Ectodermal cell (in vitro differentiated cells): ENCODE results near the gene ZCCHC7.

Experiments used
- H3K27ac ChIP-seq: 2 replicates; pipeline ENCODE4 v1.7.0; 2013; ENCODE audit warnings: mild to moderate bottlenecking, low read depth, low read length; ENCODE audit not compliant: insufficient read depth, poor library complexity, severe bottlenecking
- H3K27me3 ChIP-seq: 2 replicates; pipeline ENCODE4 v1.7.0; 2013; ENCODE audit warnings: mild to moderate bottlenecking, low read length; ENCODE audit not compliant: insufficient read depth, control insufficient read depth, poor library complexity, severe bottlenecking
- H3K36me3 ChIP-seq: one replicate; pipeline ENCODE4 v1.7.0; 2013; ENCODE audit warnings: low read length; ENCODE audit not compliant: control insufficient read depth, insufficient read depth
- H3K4me1 ChIP-seq: one replicate; pipeline ENCODE4 v1.7.0; 2013; ENCODE audit warnings: low read length; ENCODE audit not compliant: control insufficient read depth, insufficient read depth
- H3K4me3 ChIP-seq: 2 replicates; pipeline ENCODE4 v1.7.0; 2013; ENCODE audit warnings: low read depth, low read length, control low read depth; ENCODE audit not compliant: insufficient read depth
- H3K9me3 ChIP-seq: 2 replicates; pipeline ENCODE4 v1.7.0; 2013; ENCODE audit warnings: mild to moderate bottlenecking, low read length, moderate library complexity; ENCODE audit not compliant: control insufficient read depth
- WGBS, 2 experiments: methylation state at CpG; one replicate each; pipeline ENCODE4 v1.1.7; 2013; ENCODE audit warnings: missing lambda C conversion rate in 2 of 2; 5-methylcytosine and 5-hydroxymethylcytosine counted together

The ZCCHC7 gene

DNA sequence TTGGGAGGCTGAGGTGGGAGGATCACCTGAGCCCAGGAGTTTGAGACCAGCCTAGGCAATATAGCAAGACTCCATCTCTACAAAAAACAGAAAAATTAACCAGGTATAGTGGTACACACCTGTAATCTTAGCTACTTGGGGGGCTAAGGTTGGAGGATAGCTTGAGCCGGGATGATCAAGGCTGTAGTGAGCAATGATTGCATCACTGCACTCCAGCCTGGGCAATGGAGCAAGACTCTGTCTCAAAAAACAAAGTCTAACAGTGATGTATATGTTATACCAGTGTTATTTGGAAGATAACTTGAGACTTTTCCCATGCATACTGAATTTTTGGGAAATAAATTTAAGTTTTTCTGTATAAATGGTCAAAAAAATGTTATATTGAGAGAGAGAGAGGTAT, 146.3 kb downstream of the ZCCHC7 start:
- Histone ChIP-seq H3K36me3 (no peaks in the 10 kb centered on the region), H3K27me3 (no peaks in the 10 kb centered on the region), H3K9me3 (no peaks in the 10 kb centered on the region), H3K4me3 (no peak overlapping the region), H3K4me1 (no peaks in the 10 kb centered on the region), H3K27ac (no peak overlapping the region)
- WGBS, 2 experiments = 93% methylated on average over 1 of the region's 1 CpG

GRCh38 chr9:37269221-37269620, 148.8 kb downstream of the ZCCHC7 start:
- H3K27me3 ChIP-seq = no peaks in the 10 kb centered on the region
- no peak overlapping the region for H3K4me3 ChIP-seq
- no peaks in the 10 kb centered on the region for H3K4me1 ChIP-seq
- 95 to 96% methylated on average over 5 of the region's 5 CpGs for WGBS, 2 experiments
- no peaks in the 10 kb centered on the region for H3K9me3 ChIP-seq
- no peaks in the 10 kb centered on the region for H3K36me3 ChIP-seq
- H3K27ac ChIP-seq = no peak overlapping the region

GRCh38 chr9:37271679-37272078, 151.3 kb downstream of the ZCCHC7 start:
- H3K9me3 ChIP-seq = no peaks in the 10 kb centered on the region
- WGBS, 2 experiments = 92 to 96% methylated on average over 6 of the region's 6 CpGs
- no peaks in the 10 kb centered on the region for H3K36me3 ChIP-seq
- H3K4me1 ChIP-seq = no peaks in the 10 kb centered on the region
- H3K27ac ChIP-seq = no peak overlapping the region
- no peak overlapping the region for H3K4me3 ChIP-seq
- no peaks in the 10 kb centered on the region for H3K27me3 ChIP-seq

GRCh38 chr9:37273595-37273994, 153.2 kb downstream of the ZCCHC7 start:
- Histone ChIP-seq H3K4me1 (no peaks in the 10 kb centered on the region), H3K4me3 (no peak overlapping the region), H3K36me3 (no peaks in the 10 kb centered on the region), H3K27me3 (no peaks in the 10 kb centered on the region), H3K27ac (no peak overlapping the region), H3K9me3 (no peaks in the 10 kb centered on the region)

DNA sequence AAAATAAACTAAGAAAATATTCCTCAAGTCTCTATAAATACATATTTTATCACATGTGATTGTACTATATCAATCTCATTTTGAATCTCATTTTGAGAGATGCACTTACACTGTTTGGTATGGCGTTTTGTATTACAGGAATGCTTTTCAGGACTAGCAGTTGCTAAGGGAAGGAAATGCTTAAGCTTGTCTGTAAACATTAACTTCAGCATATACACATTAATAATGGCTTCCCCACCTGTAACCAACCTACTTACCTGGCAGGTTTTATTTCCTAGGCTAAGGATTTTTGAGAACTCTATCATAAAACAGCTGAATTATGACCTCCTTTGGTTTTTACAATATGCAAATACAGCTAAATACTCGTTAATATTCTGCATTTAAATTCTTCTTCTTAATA, 161.2 kb downstream of the ZCCHC7 start:
- no peaks in the 10 kb centered on the region for H3K36me3 ChIP-seq
- whole genome bisulfite sequencing, 2 experiments = 95% methylated on average over 1 to 2 of the region's 2 CpGs
- H3K27ac ChIP-seq = no peak overlapping the region
- H3K4me1 ChIP-seq = peaks cover 8% of the 10 kb centered on the region
- H3K27me3 ChIP-seq = no peaks in the 10 kb centered on the region
- no peak overlapping the region for H3K4me3 ChIP-seq
- no peaks in the 10 kb centered on the region for H3K9me3 ChIP-seq

GRCh38 chr9:37283730-37284325, 163.5 kb downstream of the ZCCHC7 start:
- H3K9me3 ChIP-seq = no peaks in the 10 kb centered on the region
- H3K27ac ChIP-seq = no peak overlapping the region
- H3K4me1 ChIP-seq = peaks cover 8% of the 10 kb centered on the region
- no peak overlapping the region for H3K4me3 ChIP-seq
- H3K36me3 ChIP-seq = no peaks in the 10 kb centered on the region
- H3K27me3 ChIP-seq = no peaks in the 10 kb centered on the region
- WGBS, 2 experiments = 33 to 44% methylated on average over 5 to 6 of the region's 6 CpGs

GRCh38 chr9:37284636-37285035, 164.3 kb downstream of the ZCCHC7 start:
- no peaks in the 10 kb centered on the region for H3K9me3 ChIP-seq
- no peak overlapping the region for H3K27ac ChIP-seq
- H3K27me3 ChIP-seq = no peaks in the 10 kb centered on the region
- 94 to 100% methylated on average over 1 of the region's 1 CpG for WGBS, 2 experiments
- H3K36me3 ChIP-seq = no peaks in the 10 kb centered on the region
- no peak overlapping the region for H3K4me3 ChIP-seq
- H3K4me1 ChIP-seq = peaks cover 8% of the 10 kb centered on the region

- no peaks in the 10 kb centered on the region for H3K36me3 ChIP-seq
- 83 to 94% methylated on average over 3 of the region's 6 CpGs for WGBS, 2 experiments
- H3K9me3 ChIP-seq = no peaks in the 10 kb centered on the region
- H3K4me1 ChIP-seq = peaks cover 8% of the 10 kb centered on the region
- no peaks in the 10 kb centered on the region for H3K27me3 ChIP-seq
- H3K27ac ChIP-seq = no peak overlapping the region
- H3K4me3 ChIP-seq = no peak overlapping the region
Observed at GRCh38 chr9:37286530-37287175, 166.3 kb downstream of the ZCCHC7 start.

DNA sequence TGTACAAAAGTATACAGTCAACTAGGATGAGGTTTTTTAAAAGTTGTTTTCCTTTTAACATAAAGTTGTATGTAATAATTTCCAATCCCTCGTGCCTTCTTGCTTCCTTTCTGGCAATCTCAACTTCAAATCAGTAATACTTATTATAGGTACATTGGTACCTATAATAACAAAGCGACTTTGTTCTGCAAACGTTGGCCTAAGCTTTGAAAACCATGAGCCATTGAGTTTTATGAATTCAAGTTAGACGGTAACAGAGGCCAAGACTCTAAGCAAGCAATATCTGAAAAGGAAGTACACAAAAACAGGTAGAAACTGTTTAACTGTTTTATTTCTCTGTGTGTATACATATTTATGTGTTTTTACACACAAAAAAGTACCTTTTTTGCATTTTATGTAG, 166.9 kb downstream of the ZCCHC7 start:
- Histone ChIP-seq H3K27me3 (no peaks in the 10 kb centered on the region), H3K27ac (no peak overlapping the region), H3K4me1 (peaks cover 8% of the 10 kb centered on the region), H3K4me3 (no peak overlapping the region), H3K36me3 (no peaks in the 10 kb centered on the region), H3K9me3 (no peaks in the 10 kb centered on the region)
- WGBS, 2 experiments = 96 to 100% methylated on average over 3 of the region's 4 CpGs

GRCh38 chr9:37289631-37290030, 169.3 kb downstream of the ZCCHC7 start:
- H3K4me1 ChIP-seq = peaks cover under 1% of the 10 kb centered on the region
- H3K36me3 ChIP-seq = no peaks in the 10 kb centered on the region
- no peaks in the 10 kb centered on the region for H3K27me3 ChIP-seq
- H3K27ac ChIP-seq = no peak overlapping the region
- H3K9me3 ChIP-seq = no peaks in the 10 kb centered on the region
- H3K4me3 ChIP-seq = no peak overlapping the region
- 97 to 98% methylated on average over 3 to 4 of the region's 4 CpGs for WGBS, 2 experiments
